ENCODE results near the gene COL25A1.
"Not testable (repeated sequence)": the region's sequence is repeated elsewhere in the genome, so short reads cannot be mapped to it uniquely, and the experiment has no call there.

The COL25A1 gene

DNA sequence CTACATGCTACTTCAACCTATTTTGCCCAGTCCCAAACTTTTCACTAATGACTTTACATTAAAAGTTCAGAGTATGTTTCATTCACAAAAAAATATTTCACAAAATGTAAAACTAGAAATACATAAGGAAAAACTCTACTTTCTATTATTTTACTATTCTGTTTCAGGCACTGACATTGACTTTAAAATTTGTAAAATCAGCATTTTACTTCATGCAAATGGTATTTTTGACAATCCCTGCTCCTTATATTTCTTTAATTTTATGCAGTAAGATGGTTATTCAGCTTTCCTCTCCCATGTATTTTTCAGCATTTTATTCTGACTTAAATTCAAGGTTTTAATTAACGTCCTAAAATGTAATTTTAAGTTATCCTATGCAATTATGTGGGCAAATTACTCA lies 178.5 kb downstream of the COL25A1 start:
- DNase-seq (ENCODE audit: low read depth in 2 of 2) = no peak

DNA sequence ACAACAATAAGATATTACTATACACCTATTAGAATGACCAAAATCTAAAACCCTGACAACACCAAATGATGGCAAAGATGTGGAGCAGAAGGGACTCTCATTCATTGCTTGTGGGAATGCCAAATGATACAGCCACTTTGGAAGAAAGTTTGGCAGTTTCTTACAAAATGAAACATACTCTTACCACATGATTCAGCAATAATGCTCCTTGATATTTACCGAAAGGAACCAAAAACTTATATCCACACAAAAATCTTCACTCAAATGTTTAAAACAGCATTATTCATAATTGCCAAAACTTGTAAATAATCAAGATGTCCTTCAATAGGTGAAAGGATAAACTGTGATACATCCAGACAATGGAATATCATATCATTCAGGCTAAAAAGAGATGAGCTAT lies 180.9 kb downstream of the COL25A1 start:
- DNase-seq (ENCODE audit: low read depth in 2 of 2) = no peak

DNA sequence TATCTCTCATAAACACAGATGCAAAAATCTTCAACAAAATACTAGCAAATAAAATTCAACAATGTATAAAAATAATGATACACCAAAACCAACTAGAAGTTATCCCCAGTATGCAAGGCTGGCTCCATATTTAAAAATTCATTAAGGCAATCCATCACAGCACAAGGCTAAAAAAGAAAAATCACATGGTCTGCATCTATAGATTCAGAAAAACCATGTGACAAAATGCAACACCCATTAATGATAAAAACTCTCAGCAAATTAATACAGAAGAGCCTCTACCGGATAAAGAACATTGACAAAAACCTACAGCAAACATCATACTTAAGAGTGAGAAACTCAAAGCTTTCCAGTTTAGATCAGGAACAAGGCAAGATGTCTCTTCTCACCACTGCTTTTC lies 182.6 kb downstream of the COL25A1 start:
- DNase-seq (ENCODE audit: low read depth in 2 of 2) = no peak

DNA sequence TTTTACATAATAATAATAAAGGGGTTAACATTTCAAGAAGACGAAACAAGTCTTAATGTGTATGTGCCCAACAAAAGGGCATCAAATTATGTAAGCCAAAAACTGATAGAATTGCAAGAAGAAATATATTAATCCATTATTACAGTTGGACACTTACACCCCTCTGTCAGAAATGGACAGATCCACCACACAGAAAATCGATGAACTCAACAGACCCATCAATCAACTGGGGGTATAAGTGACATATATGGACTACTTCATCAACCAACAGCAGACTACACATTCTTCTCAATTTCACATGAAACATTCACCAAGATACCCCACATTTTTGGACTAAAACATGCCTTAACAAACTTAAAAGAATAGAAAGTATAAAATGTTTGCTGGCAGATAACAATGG lies 183.8 kb downstream of the COL25A1 start:
- no peak for DNase-seq (ENCODE audit: low read depth in 2 of 2)

DNA sequence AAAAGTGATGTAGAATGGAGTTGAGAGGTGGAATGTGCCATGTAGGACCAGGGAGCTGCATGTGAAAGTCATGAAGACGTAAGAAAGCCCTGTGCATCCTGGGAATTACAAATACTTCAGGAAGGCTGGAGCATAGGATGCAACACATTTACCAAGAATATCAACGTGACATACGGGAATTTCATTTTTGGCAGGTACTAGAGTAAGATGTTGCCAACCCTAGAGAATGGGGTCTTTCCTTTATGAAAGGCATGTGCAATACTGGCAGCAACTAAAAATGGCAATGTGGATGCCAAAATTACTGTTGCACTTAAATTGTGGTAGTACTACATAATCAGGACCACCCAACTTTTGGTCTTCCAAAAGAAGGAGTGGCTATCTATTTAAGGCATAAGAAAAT lies 188.0 kb downstream of the COL25A1 start:
- no peak for DNase-seq (ENCODE audit: low read depth in 2 of 2)

DNA sequence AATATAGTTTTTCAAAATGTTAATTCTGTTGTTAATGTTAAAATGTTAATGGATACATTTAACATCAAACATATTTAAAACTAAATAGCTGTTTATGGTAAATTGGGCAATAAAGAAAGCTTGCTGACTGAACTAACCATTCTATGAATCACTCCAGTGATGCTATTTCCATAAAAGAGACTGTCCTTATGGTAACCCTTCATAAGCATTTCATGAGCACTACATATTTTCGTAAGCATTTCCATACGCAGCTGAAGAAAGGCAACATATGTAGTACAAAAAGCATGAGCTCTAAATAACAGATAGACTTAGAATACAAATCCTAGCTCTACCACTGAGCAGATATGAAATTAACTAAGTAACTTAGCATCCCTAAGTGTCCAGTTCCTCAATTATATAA lies 188.9 kb downstream of the COL25A1 start:
- DNase-seq (ENCODE audit: low read depth in 2 of 2) = no peak

DNA sequence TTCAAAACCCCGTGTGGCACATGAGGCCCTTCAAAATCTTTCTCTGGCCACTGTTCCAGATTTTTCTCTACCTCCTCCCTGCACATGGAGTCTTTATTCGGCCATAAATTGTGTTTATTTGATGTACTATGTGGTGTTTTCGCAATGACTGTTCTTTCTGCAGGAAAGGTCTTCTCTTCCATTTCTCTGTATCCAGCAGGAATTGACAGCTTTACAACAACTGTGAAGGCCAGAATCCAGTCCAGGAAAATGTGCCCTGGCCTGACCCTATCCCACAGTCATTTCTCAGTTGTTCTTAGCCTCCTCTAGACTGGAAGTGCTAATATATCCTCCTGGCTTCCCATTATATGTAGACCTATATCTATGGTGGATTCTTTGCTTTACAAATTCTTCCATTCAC lies 191.4 kb downstream of the COL25A1 start:
- DNase-seq (ENCODE audit: low read depth in 2 of 2) = no peak

DNA sequence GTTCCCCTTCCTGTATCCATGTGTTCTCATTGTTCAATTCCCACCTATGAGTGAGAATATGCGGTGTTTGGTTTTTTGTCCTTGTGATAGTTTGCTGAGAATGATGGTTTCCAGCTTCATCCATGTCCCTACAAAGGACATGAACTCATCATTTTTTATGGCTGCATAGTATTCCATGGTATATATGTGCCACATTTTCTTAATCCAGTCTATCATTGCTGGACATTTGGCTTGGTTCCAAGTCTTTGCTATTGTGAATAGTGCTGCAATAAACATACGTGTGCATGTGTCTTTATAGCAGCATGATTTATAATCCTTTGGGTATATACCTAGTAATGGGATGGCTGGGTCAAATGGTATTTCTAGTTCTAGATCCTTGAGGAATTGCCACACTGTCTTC lies 194.2 kb downstream of the COL25A1 start:
- DNase-seq (ENCODE audit: low read depth in 2 of 2) = not testable (repeated sequence)

DNA sequence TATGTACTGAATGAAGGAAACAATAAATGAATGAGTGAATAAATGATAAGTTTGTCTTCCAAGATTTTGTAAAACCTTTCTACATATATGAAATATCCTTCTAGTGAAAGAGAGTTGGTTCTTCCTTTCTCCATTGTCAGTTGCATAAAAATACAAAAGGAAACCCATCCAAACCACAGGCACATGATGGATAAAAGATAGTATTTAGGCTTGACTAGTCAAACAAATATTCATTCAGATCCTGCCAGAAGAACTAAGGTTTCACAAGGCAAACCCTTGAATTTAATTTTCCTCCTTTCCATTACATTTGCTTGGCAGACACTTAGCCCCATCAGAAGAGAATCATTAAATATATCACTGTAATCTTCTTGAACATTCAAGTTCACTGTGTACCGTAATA lies 208.4 kb downstream of the COL25A1 start:
- no peak for DNase-seq (ENCODE audit: low read depth in 2 of 2)

DNA sequence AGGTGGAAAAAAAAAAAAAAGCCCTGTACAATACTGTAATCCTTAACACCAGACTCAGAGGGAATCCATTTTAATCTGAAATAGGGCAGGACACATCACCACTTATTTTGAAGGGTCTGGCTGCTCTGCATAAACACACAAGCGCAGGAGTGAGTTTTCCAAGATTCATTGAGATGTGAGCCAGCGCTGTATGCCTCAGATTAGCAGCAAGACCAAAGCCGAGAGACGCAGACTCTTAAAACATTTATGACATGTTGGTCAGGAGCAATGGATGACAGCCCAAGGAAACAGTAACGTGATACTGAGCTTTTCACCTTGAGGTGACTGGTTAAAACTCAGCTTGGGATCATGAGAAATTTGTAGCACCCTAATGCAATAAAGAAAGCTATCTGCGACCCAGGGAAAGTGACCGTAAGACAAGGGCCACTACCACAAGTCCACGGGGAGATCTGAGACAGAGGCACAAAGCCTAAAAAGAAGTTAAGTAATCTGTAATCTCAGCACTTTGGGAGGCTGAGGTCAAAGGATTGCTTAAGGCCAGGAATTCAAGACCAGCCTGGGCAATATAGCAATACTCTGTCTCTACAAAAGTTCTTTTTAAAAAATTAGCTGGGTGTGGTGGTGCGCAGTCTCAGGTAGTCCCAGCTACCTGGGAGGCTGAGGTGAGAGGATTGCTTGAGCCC lies 210.6 kb downstream of the COL25A1 start:
- no peak for DNase-seq (ENCODE audit: low read depth in 2 of 2)

DNA sequence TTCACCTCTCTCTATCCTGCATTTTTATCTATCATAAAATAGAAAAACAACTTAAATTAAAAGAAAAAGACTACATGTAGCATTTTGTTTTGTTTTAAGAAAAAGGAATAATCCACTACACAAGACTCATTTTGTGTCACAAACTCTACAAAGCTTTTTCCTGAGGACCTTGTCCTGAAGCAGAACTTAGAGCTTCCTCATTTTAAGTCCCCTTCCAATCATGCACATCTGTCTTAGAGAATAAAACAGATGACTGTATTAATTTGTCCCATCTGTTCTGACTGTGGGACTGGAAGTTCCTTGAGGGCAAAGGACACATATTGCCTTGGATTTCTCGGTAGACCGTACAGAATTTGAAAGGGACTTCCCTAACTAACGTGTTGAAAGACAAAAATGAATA lies 218.5 kb downstream of the COL25A1 start:
- no peak for DNase-seq (ENCODE audit: low read depth in 2 of 2)

DNA sequence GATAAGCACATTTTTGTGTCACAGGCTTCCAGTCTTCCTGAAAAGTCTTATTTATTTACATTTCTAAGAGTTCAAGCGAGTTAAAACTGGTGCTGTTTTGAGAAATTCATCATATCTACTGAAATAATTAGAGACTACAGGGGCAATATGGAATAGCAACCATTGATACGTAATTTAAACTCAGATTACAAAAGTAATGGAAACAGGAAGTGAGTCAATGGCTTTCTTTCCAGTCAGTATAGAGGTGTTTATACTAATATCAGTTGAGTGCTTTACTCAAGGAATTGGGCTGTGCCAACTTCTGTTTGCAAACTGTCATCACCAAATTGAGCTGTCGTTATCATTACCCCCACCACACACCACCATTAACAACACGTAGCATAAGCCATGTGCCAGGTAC lies 222.7 kb downstream of the COL25A1 start:
- DNase-seq (ENCODE audit: low read depth in 2 of 2) = no peak

DNA sequence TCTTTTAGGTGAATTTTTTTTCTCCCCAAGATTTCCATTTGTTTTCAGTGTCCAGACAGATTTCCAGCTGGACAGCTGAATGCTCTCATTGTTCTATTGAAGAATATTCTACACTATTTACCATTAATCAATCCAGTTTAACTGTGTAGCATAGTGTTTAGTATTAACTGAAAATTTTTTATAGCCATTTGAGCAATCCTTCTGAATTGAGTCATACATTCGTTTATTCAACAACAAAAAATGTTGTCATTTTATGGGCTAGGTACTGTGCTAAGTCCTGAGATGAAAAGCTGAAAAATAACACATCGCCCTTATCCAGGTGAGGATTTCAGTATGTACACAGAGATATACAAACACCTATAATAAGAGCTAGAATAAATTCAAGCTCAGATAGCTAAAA lies 223.3 kb downstream of the COL25A1 start:
- no peak for DNase-seq (ENCODE audit: low read depth in 2 of 2)

DNA sequence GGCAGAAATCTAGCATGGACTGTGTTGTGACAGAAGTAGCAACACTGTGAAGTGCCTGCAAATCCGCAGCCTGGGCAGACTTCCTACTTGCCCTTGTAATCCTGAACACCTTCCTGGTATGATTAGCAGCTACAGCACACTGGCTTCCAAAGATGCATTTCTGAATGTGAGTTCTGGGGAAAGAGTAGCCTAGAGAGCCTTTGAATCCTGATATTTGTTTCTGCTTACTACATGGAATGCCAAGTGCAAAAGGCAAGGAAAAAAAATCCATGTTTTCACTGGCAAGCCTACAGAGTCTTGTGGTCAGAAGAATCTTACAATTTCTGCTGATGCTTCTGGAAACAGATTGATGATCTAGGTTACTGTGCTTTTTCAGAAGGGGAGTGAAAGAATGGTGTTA lies 223.7 kb downstream of the COL25A1 start:
- no peak for DNase-seq (ENCODE audit: low read depth in 2 of 2)

DNA sequence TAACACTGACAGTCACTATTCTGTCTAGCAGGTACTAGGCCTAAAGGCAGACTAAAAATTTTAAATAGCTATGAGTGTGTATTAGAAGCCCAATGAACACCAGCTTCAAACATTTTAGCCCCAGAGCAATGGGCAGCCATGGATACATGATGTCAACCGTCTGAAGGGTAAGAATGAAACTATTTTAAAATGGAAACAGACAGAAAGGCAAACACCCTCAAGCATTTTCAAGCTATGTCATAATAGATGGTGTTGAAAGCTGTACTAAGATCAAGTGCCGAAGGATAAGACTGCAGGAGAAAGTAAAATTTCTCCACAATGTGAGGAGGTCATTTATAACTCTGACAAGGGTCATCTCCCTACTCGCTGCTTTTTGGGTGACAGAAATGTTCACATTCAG lies 225.0 kb downstream of the COL25A1 start:
- DNase-seq (ENCODE audit: low read depth in 2 of 2) = no peak

DNA sequence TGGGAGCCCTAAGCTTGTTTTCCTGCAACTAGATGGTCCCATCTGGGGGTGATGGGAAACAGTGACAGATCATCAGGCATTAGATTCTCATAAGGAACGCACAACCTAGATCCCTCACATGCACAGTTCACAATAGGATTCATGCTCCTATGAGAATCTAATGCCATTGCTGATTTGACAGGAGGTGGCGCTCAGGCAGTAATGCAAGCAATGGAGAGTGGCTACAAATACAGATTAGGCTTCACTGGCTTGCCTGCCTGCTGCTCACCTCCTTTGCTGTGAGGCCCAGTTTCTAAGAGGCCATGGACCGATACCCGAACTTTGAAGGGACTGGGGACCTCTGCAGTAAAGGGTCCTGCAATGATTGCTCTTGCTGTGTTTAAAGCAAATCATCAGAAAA lies 225.7 kb downstream of the COL25A1 start:
- DNase-seq (ENCODE audit: low read depth in 2 of 2) = not testable (repeated sequence)

DNA sequence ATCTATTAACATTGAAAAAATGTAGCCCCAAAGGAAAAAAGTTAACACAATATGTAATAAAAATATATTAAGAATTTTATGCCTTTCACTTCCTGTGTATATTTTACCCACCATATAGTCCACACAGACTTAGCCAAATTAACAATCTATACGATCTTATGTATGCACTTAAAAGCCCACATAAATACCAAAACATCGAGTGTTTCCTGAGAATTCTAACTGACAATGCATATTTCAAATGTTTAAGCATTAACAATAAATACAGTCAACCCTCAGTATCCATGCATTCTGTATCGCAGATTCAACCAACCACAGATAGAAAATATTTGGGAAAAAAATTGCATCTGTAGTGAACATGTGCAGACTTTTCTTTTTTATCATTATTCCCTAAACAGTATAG lies 226.8 kb downstream of the COL25A1 start:
- no peak for DNase-seq (ENCODE audit: low read depth in 2 of 2)

DNA sequence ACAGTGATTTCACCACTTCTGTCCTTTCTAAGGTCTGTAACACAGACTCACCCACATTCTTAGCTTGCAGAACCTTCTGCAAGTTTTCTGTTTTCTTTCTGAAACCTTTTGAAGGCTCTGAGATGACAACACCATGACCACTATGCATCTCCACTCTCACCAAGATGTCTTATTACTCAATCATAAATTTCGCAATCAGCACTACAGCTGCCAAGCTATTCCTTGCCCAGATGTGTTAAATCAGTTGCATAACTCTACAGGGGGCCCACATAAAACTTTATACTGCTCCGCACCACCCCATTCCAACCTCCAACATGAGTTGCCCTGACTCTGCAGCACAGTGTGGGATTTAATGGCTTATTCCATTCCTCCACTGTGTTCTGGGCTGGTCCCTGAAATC lies 229.9 kb downstream of the COL25A1 start:
- DNase-seq (ENCODE audit: low read depth in 2 of 2) = no peak

DNA sequence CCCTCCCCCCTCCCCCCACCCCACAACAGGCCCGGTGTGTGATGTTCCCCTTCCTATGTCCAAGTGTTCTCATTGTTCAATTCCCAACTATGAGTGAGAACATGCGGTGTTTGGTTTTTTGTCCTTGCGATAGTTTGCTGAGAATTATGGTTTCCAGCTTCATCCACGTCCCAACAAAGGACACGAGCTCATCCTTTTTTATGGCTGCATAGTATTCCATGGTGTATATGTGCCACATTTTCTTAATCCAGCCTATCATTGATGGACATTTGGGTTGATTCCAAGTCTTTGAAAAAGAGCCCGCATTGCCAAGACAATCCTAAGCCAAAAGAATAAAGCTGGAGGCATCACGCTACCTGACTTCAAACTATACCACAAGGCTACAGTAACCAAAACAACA lies 231.8 kb downstream of the COL25A1 start:
- not testable (repeated sequence) for DNase-seq (ENCODE audit: low read depth in 2 of 2)

DNA sequence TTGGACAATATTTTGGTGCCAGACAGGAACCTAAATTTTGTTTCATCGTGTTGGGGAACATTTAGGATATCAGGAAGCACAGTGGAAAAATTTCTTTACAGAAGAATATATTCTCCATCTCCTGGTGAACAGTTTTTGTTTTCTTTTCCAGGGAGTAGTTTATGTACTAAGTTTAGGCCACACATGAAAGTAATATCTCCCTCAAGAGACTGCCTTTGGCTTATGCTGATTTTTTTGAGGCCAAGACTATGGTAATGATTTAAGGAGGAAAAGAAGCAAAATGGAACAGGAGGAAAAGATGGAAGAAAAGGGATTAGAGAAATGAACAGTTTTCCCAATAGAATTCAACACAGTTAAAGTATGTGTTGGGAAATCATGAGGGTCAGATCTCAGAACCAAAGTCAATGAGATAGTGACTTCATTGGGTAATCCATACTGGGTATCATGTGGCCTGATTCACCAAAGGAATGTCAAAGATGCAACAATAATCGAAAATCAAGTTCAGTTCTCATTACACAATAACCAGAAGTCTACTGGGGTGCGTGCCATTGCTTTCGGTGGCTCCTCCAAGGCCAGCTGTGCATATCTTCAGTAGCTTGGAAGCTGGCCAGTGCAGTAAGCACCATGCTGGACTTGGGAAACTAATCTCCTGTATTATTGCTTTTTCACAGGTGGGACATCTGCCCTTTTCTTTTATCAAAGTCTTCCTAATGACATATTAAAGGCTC lies 234.8 kb downstream of the COL25A1 start:
- no peak for DNase-seq (ENCODE audit: low read depth in 2 of 2)

DNA sequence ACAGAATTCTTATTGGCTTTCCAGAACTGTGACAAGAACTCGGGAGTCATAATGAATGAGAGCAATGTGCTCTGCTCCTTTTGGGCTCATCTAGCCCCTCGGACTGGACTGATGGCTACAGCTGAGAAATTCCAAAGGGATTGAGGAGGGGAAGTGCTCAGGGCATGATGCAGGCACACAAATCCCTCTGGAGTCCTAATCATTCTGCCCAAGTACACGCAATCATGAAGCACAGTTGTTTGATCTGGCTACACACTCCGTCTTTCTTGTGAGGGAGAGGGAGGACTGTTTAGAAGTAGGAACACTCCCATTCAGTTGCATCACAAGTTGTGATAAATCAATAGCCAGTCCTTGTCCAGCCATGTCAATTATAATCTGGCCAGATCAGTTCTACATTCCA lies 237.5 kb downstream of the COL25A1 start:
- DNase-seq (ENCODE audit: low read depth in 2 of 2) = no peak

DNA sequence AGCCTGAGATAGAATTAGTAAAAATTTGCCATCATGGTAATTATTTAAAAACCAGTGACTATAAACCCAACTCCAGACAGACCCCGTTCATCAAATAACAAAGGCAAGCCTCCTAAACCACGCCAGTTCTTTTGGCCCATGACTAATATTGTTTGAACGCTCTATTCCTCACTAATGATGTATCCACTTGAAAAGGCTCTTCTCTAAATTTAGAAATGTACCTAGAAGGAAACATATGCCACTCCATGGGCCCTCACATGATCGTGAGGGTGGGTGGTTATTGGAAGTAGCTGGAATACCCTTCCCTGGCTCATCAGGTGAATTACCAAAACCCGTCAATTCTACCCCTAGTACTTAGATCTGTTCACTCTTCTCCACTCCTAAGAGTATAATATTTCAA lies 249.2 kb downstream of the COL25A1 start:
- DNase-seq (ENCODE audit: low read depth in 2 of 2) = no peak

DNA sequence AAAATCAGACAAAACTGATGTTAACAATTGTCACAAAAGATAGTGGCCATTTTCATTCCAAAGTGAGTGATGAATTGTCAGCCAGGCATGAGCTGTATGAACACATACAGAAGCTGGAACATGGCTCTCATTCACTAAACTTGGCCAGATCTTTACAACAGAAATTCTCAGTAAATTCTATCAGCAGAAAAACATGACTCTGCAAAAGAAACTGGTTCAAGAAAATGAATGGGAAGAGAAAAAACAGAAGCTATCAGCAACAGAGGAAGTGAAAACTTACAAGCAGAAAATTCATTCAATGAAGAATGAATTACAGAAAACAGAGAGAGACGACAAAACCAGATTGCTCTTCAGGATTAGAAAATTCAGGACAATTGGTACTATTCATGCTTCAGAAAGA lies 249.6 kb downstream of the COL25A1 start:
- no peak for DNase-seq (ENCODE audit: low read depth in 2 of 2)

DNA sequence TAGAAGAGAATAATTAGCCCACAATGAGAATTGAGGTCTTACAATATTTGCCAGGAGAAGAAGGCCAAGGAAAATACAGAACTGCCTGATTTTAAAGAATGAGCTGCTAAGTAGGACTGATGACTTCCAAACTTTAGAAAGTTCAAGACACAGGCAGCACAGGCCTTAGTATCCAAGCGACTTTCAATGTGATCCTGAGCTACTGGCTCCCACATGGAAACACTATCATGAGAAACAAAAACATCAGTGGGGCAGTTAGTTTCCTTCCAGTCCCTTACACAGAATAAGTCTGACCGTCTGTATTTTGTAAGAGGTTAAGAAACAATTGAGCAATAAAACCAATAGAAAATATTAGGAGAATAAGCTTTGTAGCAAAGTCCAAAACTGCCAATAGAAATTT lies 251.4 kb downstream of the COL25A1 start:
- no peak for DNase-seq (ENCODE audit: low read depth in 2 of 2)
